MM.1S (cell line): ENCODE results near the gene CD226.

Experiments
- DNase-seq: peaks from one replicate; pipeline ENCODE4 v3.0.0-alpha.2; 2015
- H2AFZ ChIP-seq: fragments of 300-600 bp; sonication (generic); 2 replicates; pipeline ENCODE4 v1.6.0; 2016; ENCODE audit warnings: antibody characterized with exemption, low read length
- H3F3A ChIP-seq: fragments of 300-600 bp; sonication (generic); 2 replicates; pipeline ENCODE4 v1.6.1; 2016; ENCODE audit warnings: mild to moderate bottlenecking, antibody characterized with exemption, low read length, moderate library complexity, mixed read lengths; ENCODE audit not compliant: insufficient read depth
- H3K27ac ChIP-seq: fragments of 300-600 bp; sonication (generic); 2 replicates; pipeline ENCODE4 v1.5.1; 2016; ENCODE audit warnings: mild to moderate bottlenecking, low read length
- H3K27me3 ChIP-seq: fragments of 300-600 bp; sonication (generic); replicated peaks from 2 replicates; pipeline ENCODE4 v1.6.0; 2016; ENCODE audit warnings: low read length; ENCODE audit not compliant: insufficient read depth
- H3K36me3 ChIP-seq: fragments of 300-600 bp; sonication (generic); replicated peaks from 2 replicates; pipeline ENCODE4 v1.6.1; 2016; ENCODE audit warnings: mild to moderate bottlenecking, low read length, mixed read lengths; ENCODE audit not compliant: insufficient read depth
- H3K4me1 ChIP-seq: fragments of 300-600 bp; sonication (generic); 2 replicates; pipeline ENCODE4 v1.6.1; 2016; ENCODE audit warnings: low read length, mixed read lengths
- H3K4me2 ChIP-seq: fragments of 300-600 bp; sonication (generic); 2 replicates; pipeline ENCODE4 v1.6.0; 2016; ENCODE audit warnings: low read depth, low read length
- H3K4me3 ChIP-seq: fragments of 300-600 bp; sonication (generic); 2 replicates; pipeline ENCODE4 v1.5.1; 2016; ENCODE audit warnings: low read length, mixed read lengths
- H3K79me2 ChIP-seq: fragments of 300-600 bp; sonication (generic); 2 replicates; pipeline ENCODE4 v1.6.1; 2016; ENCODE audit warnings: mixed run types, low read length, mixed read lengths
- H3K9ac ChIP-seq: fragments of 300-600 bp; sonication (generic); 2 replicates; pipeline ENCODE4 v1.6.1; 2016; ENCODE audit warnings: low read length, mixed read lengths
- H3K9me2 ChIP-seq: fragments of 300-600 bp; sonication (generic); replicated peaks from 2 replicates; pipeline ENCODE4 v1.6.1; 2016; ENCODE audit warnings: mild to moderate bottlenecking, low read length, mixed read lengths; ENCODE audit not compliant: insufficient read depth
- H3K9me3 ChIP-seq: fragments of 300-600 bp; sonication (generic); replicated peaks from 2 replicates; pipeline ENCODE4 v1.6.1; 2016; ENCODE audit warnings: mild to moderate bottlenecking, low read length, mixed read lengths; ENCODE audit not compliant: insufficient read depth
- H4K20me1 ChIP-seq: fragments of 300-600 bp; sonication (generic); 2 replicates; pipeline ENCODE4 v1.6.1; 2016; ENCODE audit warnings: mild to moderate bottlenecking, low read length, moderate library complexity, mixed read lengths; ENCODE audit not compliant: insufficient read depth
- CTCF ChIP-seq: fragments of 300-600 bp; sonication (generic); IDR thresholded peaks from 2 replicates; pipeline ENCODE4 v1.5.1; 2016; ENCODE audit warnings: antibody characterized with exemption, low read length, mixed read lengths
- EZH2 ChIP-seq: fragments of 300-600 bp; sonication (generic); optimal IDR thresholded peaks from 2 replicates; pipeline ENCODE3; 2017; ENCODE audit warnings: low read depth, mild to moderate bottlenecking, antibody characterized with exemption, low read length, mixed read lengths
- EZH2phosphoT487 ChIP-seq: fragments of 300-600 bp; sonication (generic); IDR thresholded peaks from 2 replicates; pipeline ENCODE4 v1.6.1; 2018; ENCODE audit warnings: antibody characterized with exemption, low read length

The CD226 gene

GRCh38 chr18:69945220-69946114 lies 2.2 kb downstream of the CD226 start:
- Histone ChIP-seq H3F3A (peaks cover 4% of the 10 kb centered on the region; the same call in 1 of the 2 replicates), H3K36me3 (no peaks in the 10 kb centered on the region), H2AFZ (no peak overlapping the region), H3K4me3 (no peak overlapping the region), H3K4me1 (peaks cover 37% of the 10 kb centered on the region), H4K20me1 (no peaks in the 10 kb centered on the region), H3K9me2 (no peaks in the 10 kb centered on the region), H3K27ac (no peak overlapping the region), H3K79me2 (no peaks in the 10 kb centered on the region), H3K27me3 (no peaks in the 10 kb centered on the region), H3K4me2 (no peak overlapping the region), H3K9ac (no peak overlapping the region), H3K9me3 (no peaks in the 10 kb centered on the region)
- TF ChIP-seq EZH2phosphoT487, result no peak
- TF ChIP-seq CTCF, result no peak
- TF ChIP-seq EZH2, result no peak
- no peak for DNase-seq

- Histone ChIP-seq H3K27me3 (no peaks in the 10 kb centered on the region), H3K9me2 (no peaks in the 10 kb centered on the region), H2AFZ (no peak overlapping the region), H3K4me2 (no peak overlapping the region), H3K27ac (no peak overlapping the region), H3K36me3 (no peaks in the 10 kb centered on the region), H3K79me2 (no peaks in the 10 kb centered on the region), H3K9ac (no peak overlapping the region), H3K4me3 (no peak overlapping the region), H3K9me3 (no peaks in the 10 kb centered on the region), H4K20me1 (no peaks in the 10 kb centered on the region), H3K4me1 (peaks cover 29% of the 10 kb centered on the region), H3F3A (peaks cover 4% of the 10 kb centered on the region; the same call in 1 of the 2 replicates)
- no peak for DNase-seq
- TF ChIP-seq EZH2 (no peak), EZH2phosphoT487 (no peak), CTCF (no peak)
Observed at GRCh38 chr18:69944436-69944835, 3.2 kb downstream of the CD226 start.

- DNase-seq, result no peak
- Histone ChIP-seq H4K20me1 (no peaks in the 10 kb centered on the region), H3K9me3 (no peaks in the 10 kb centered on the region), H3K9me2 (no peaks in the 10 kb centered on the region), H3K4me3 (no peak overlapping the region), H3K79me2 (no peaks in the 10 kb centered on the region), H3K27me3 (no peaks in the 10 kb centered on the region), H3K4me2 (no peak overlapping the region), H3K4me1 (peaks cover 17% of the 10 kb centered on the region), H3K9ac (no peak overlapping the region), H3K27ac (no peak overlapping the region), H3K36me3 (no peaks in the 10 kb centered on the region), H2AFZ (no peak overlapping the region), H3F3A (no peaks in the 10 kb centered on the region)
- TF ChIP-seq CTCF (no peak), EZH2phosphoT487 (no peak), EZH2 (no peak)
Observed at GRCh38 chr18:69943021-69943420, 4.7 kb downstream of the CD226 start.
